GM12878 (cell line): ENCODE data around the gene ARHGAP45.

Source experiments
- MXI1 ChIP-seq: fragments of 150-350 bp; IDR thresholded peaks from 2 replicates; pipeline ENCODE4 v1.6.1; 2011; ENCODE audit warnings: low read depth, mild to moderate bottlenecking, inconsistent platforms, low read length, improper control_type of control experiment
- SMAD1 ChIP-seq: fragments of 450-650 bp; IDR thresholded peaks from 2 replicates; pipeline ENCODE4 v1.6.1; 2018; ENCODE audit warnings: mild to moderate bottlenecking, low read depth; ENCODE audit not compliant: partially characterized antibody

- TF ChIP-seq SMAD1 = no peak
- no peak for TF ChIP-seq MXI1
Observed at GRCh38 chr19:1105873-1106840, 39.2 kb downstream of the ARHGAP45 start.
